ENCODE data around the gene MDGA2.

DNA sequence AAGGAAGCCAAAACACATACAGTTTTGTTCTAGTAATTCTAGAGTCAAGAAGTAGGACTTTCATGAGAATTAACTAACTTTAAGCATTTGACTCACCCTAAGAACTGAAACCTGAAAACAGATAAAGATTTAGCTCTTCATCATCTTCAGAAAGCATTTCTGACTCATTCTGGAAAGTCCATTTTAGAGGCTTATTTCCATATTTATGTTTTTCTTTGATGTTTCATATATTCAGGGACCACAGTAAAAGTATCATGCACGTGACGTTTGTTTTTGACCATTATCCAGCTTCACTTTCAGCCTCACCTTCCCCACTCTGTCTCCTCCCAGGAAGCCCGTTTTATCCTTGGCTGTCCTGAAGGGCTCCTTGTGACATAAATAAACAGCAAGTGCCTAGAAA is 79.2 kb downstream of the MDGA2 start:
- TF ChIP-seq, protein P1, sequence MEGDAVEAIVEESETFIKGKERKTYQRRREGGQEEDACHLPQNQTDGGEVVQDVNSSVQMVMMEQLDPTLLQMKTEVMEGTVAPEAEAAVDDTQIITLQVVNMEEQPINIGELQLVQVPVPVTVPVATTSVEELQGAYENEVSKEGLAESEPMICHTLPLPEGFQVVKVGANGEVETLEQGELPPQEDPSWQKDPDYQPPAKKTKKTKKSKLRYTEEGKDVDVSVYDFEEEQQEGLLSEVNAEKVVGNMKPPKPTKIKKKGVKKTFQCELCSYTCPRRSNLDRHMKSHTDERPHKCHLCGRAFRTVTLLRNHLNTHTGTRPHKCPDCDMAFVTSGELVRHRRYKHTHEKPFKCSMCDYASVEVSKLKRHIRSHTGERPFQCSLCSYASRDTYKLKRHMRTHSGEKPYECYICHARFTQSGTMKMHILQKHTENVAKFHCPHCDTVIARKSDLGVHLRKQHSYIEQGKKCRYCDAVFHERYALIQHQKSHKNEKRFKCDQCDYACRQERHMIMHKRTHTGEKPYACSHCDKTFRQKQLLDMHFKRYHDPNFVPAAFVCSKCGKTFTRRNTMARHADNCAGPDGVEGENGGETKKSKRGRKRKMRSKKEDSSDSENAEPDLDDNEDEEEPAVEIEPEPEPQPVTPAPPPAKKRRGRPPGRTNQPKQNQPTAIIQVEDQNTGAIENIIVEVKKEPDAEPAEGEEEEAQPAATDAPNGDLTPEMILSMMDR (IDR thresholded peaks at IDR 0.05) = no peak
- no peak for TF ChIP-seq POLR2A (IDR thresholded peaks at IDR 0.05)

All from right lobe of liver (tissue), 4 donors.